NCI-H2029 (cell line): ENCODE data around the gene TCAIM.

Source experiments
- DNase-seq: peaks from one replicate; lab custom pipeline; 2025; lab: John Stamatoyannopoulos, UW

TCAIM gene, protein sequence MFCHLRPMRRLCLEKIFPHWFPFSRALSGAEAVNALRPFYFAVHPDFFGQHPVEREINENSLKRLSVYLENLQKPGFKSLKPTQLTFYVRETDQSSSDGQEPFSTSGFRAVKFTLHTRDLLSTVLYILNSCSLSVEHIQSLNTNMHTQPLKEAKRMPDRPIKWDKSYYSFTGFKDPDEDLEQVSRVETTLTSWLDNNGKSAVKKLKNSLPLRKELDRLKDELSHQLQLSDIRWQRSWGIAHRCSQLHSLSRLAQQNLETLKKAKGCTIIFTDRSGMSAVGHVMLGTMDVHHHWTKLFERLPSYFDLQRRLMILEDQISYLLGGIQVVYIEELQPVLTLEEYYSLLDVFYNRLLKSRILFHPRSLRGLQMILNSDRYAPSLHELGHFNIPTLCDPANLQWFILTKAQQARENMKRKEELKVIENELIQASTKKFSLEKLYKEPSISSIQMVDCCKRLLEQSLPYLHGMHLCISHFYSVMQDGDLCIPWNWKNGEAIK

DNA sequence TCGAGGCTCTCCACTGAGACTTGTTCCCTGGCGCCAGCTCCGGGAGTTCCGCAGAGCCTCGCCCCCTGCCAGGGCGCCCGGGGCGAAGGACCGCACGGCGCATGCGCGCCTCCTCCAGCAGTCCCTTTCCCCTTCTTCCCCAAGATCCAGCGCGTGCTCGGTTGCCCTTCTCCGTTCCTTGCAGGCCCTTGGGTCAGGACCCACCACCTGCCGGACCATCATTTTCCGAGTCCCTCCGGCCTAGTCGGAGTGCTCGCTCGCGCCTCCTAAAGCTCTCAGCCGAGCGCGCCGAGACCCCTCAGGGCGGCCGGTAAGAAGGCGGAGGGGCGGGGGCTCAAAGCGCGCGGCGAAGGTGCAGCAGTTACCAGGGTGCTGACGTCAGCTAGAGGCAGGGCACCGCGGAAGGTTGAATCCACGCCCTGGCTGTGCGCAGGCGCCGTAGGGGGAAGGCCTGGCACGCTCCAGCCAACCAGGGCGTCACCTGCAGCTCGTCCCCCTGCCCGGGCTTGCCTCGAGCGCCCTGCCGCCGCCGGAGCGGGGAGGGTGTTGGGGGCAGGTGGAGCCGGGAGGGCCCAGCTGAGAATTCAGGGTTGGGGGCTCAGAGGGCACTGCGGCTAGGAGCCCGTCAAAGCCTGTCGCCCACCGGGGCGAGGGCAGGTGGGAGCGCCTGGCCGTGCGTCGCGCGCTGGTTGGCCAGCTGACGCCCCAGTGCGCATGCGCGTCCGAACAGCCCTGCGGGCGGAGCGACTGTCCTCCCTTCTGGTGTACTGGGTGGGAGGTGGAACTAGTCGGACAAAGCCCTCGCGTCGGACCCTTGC, at the start of gene TCAIM:
TSS of gene TCAIM (plus strand) at position 757 of the 818 bp plus-strand sequence. CDS start 16,017 bp downstream, outside the sequence.
- peak; percentile 98 for DNase-seq

DNA sequence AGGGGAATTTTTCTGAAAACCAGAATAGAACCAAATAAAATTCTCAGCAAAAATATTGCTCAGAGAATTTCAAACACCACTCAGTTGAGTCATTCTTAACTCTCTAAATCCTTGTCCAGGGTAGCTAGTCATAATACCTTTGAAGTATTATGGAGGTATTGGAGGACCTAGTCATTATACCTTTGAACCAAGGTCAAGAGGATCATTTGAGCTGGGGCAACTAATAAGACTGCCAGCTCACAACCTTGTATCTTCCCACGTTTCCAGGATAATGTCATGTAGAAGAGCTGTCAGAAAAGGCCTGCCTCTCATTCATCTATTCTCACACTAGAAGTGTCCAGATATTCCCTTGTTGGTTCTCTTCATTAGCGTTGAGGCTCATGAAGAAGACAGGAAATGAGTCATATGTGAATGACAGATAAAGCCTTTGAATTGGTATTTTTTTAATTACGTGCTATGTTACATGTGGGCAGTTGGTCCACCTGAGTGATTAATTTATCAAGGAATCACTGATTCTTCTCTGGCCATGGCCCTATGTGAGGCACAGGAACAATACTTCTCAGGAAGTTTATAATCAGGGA, 48.6 kb upstream of the TCAIM start:
- no peak for DNase-seq

DNA sequence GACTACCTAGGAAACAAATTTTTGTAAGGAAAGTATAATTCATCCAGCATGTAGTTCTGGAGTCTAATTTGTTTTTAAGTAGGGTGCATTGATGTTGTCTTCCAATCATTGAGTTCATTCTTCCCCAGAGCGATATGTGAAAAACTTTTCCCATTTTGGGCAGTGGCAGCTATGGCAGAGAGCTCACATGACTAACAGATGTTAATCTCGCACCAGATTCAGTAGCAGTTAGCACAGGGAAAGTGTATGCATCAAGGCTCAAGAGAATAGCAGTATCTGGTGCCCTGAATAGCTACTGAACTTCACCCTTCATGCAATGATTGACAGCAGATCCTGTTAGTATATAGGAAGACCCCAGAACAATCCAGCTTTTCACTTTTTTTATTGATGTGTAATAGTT, 46.3 kb upstream of the TCAIM start:
- DNase-seq = no peak

DNA sequence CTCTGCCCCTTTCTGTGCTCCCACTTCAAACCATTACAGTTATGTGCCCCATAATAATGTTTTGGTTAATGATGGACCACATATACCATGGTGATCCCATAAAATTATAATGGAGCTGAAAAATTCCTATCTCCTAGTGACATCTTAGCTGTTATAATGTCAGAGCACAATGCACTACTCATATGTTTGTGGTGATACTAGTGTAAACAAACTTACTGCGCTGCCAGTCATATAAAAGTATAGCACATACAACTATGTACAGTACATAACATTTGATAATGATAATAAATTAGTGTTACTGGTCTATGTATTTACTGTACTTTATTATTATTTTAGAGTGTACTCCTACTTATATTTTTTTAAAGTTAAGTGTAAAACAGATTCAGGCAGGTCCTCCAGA, 45.6 kb upstream of the TCAIM start:
- DNase-seq = no peak

DNA sequence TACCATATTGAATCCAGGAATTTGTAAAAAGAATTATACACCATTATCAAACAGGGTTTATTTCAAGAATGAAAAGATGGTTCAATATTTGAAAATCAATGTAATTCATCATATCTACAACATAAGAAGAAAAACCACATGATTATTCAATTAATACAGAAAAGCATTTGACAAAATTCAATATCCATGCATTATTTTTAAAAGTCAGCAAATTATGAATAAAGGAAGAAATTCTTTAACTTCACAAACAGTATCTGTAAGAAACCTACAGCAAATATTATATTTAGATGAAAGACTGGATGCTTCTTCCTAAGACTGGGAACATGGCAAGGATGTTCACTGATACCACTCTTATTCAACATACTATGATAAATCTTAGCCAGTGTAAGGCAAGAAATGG, 41.3 kb upstream of the TCAIM start:
- no peak for DNase-seq

DNA sequence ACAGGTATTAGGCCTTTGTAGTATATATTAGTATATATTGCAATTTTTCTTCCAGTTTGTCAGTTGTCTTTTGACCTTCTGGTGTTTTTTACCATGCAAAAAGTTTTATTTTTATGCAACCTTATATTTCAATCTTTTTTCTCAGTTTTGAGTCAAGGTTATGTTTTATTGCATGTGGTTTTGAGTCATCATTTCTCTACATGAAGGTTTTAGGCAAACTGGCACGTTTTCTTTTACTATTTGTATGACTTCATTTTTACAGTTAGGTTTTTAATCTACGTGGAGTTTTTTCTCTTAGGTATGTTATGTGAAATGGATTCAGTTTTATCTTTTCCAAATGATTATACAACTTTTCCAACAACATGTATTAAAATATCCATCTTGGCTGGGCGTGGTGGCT, 36.8 kb upstream of the TCAIM start:
- no peak for DNase-seq

DNA sequence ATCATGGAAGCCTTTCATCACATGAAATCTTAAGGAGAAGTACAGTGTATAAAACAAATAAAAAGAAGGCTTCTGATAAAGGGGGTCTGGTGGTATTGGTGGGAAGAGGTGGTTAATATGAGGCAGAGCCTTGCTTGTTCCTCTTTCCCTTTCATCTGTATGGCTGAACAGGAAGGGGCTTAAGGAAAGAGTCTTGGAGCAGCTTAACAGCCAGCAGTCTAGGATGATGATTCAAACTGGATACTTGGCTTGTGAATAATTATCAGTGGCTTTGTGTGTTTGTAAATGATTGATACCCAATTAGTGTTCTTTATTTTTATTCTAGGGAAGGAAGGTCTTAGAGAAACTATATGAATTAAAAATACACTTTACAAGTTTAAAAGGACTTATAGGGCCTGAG, 29.1 kb upstream of the TCAIM start:
- DNase-seq = no peak

DNA sequence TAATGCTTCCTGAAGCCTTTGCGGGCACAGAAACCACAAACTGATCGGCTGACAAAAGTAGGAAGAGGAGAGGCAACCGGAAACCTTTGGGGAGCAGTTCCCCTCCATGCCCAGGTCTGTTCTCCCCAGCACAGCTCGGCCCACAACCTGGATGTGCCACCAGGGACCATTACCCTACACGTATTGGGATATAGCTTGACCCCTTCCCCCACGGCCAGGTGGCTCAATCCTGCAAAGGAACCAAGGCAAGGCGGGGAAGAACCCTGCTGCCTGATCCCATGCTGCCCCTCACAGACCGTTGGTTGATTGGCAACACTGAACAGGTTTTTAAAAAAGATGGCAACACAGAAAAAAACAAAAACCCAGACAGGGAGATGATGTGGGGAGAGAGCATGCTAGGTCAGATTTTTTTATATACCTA, 19.7 kb upstream of the TCAIM start:
- DNase-seq = no peak

DNA sequence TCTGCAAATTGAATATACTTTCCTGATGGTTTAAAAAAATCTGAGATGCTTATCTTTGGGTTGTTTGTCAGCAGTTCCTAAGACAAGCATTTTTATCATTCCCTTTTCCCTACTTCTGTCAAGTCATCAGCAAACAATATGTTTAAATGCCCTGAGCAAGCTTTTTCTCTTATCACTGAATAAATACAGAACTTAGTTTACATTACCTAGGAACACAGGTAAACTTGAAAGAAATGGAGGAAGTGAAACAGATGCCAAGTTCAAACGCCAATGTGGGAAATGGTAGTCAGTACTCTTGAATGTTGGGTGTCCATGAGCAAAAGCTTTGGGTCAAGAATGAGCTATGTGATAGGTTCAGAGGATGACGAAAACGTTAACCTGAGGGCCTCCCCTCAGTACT, 17.2 kb upstream of the TCAIM start:
- no peak for DNase-seq

DNA sequence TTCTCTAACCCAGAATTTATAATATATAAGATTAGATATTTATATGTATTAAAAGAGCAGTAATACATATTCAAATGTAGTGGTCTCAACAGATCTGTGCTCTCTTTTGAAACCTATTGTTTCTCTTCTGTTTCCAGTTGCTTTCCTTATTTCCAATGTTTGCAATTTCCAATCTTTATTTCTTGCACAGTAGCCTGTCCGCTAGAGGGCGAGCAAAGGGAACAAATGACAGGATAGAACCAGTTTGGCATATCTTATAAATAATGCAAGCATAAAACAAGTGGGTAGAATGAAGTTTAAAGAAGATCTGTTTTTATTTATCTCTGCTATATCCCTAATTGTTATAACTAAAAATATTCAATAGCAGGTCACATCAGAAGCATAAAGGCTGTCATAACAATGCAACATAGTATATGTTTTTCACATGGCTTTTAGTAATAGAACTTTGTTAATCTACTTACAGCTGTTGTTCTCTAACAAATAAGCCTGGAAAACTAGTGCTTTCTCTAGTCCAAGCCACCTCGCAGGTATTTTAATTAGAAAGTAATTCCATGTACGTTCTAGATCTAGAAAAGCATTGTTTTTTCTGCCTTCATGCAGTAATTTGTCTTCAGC, 15.1 kb upstream of the TCAIM start:
- DNase-seq = peak; percentile 76

DNA sequence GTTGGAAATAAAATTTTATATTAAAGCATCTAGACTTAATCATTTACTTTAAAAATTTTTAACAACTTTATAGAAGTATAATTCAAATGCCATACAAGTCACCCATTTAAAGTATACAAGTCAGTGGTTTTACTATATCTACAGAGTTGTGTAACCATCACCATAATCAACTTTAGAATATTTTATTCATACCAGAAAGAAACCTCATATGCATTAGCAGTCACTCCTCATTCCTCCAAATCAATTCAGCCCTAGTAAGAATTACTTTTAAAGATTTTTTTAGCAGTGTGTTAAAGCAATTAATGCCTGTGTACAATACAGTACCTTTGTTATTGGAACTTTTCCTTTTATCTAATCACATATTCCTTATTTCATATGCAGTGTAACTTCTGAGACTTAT, 14.0 kb upstream of the TCAIM start:
- DNase-seq = no peak

DNA sequence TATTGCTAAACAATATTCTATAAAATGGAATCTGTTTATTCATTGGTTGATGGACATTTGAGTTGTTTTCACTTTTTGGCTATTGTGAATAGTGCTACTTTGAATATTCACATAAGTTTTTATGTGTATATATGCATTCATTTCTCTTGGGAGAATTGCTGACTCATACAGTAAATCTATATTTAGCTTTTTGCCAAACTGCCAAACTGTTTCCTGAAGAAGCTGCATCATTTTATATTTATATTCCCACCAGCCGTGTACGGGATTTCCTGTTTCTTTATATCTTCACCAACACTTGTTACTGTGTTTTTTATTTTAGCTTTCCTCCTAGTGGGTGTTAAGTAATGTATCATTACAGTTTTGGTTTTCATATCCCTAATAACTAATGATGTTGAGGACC, 12.5 kb upstream of the TCAIM start:
- DNase-seq = no peak

DNA sequence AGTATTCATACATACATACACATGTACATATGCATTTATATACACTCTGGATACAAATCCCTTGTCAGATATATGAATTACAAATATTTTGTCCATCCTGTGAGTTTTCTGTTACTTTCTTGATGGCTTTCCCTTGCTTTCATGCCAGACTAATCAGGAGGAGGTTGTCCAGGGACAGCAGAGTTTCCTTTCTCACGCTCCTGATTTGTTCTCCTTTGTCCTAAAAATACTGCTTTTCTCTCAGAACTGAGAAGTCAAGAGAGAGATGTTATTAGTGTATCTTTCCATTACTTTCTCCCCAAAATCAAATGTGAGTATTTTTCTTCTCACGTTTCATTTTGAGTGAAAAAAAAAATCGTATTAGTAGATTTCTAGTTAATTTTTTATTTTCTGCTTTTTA, 12.1 kb upstream of the TCAIM start:
- no peak for DNase-seq

DNA sequence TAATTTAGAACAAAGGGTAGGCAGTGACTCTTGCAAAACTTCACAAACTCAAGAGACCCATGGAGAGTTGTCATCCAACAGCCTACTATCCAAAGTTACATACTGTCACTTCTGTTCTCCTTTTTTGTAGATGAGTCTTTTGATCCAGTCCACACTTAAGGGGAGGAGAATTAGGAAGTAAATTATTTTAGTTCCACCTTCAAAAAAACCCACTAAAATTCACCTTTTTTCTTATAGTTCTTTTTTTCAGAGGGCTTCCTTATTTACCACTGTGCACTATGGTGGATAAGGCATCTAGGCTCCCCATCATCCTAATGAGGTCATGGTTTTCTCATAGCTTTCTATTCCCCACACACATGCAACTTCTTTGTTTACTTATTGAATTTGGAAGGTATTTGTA, 8.6 kb upstream of the TCAIM start:
- DNase-seq = no peak

DNA sequence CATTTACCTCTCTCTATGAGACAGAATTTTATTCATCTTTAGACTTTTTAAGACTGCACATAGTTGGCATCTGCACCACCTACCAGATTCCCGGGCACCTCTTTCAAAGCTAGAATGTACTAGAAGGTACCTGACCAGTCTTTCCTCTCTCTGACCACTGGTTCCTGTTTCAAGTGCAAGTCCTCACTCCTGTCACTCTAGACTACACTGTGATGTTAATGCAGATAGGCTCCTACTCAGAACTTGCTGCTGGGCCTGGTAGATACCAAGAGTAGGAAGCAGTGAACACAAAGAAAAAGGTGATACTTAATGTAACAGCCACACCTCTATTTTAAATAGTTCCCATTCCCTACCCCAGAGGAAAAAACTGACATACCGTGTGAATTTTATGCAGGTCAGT, 8.1 kb upstream of the TCAIM start:
- no peak for DNase-seq

DNA sequence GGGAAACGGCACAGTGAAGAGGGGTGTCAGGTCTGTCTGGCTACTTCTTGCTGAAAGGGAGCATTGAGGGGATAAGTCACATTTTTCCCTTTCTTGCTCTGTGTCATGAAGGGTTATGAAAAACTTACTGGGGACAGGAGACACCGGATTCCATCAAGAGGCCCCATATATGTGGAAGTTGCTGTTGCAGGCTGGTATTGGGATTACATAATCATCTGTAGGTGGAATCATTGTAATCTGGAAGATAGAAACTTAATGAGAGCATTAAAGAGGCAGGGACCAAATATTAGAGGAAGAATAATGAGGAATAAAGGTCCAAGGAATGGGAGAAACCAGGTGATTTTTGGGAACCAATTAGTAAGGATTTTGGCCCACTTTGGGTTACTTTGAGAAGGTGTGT, 4.2 kb upstream of the TCAIM start:
- no peak for DNase-seq

DNA sequence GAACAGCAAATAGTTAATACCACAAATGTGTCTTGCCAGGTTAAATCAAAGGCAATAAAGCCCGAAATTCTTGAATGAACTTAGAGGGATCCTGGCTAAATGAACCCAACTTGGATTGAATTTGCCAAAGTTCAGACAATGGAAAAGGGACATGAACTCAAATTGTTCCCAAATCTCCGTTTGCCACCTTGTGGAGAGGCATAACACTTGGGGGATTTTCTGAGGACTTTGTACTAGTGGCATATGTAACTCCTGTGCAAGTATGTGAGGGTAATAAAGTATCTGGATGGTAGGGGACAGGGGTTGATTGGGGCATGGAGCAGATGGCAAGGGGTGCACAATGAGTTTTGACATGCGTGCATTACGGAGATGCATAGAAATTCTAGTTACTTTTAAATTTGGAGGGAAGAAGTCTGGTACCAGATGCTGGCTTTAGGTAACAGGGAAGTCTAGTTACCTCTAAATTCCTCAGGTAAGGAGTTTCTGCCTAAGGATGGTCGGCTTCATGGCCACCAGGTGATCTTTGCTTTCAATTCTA, 1.2 kb upstream of the TCAIM start:
- no peak for DNase-seq

DNA sequence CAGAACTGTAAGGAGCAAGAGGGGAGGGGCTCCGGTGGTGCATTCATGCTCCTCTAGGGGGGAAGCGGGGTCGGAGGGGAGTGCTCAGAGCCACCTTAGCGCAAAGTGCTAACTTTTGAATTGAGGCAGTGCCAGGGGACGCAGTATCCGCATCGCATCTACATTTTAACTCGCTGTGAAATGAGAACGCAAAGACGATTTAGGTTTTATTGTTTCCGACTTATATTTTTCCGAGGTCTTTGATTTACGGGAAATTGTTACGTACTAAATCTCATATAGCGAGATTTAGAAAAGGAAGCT, 212 bp downstream of the TCAIM start:
- no peak for DNase-seq

DNA sequence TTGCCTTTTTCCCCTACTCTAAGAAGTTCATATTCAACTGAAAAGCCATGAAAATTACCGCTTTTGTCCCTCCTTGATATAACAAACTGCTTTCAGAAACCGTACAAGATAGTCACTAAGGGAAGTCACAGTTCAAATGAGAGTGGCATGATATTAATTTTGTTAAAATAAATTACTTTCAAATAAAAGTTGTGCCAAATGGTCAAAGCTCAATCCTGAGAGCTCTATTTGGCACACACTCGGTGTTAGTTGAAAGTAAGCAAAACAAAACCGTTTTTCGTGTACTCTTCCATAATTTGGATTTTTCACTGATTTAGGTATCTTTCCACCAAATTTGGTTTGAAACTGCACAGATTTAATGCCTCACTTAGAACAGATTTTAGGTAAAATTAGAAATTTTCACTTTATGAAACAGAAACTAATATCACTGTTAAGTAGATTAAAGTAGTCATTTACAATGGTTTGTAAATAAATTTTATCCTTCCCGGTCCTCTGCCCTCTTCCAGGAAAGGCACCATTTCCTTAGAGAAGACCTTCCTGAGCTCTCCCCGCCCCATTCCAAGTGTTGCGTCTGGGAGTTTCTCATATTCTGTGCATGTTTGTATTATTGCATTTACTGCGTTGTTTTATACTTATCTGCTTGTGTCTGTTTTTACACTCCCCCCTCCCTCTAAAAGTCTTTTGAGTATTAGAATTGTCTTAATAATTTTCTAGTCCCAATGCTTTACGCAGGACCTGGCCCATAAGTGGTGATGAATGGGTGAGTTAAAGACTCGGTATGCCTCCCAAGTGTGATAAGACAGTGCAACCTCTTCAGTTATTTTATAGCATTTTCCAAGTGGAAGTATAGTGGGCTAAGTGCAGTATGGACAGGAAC, 853 bp downstream of the TCAIM start:
- DNase-seq = no peak

DNA sequence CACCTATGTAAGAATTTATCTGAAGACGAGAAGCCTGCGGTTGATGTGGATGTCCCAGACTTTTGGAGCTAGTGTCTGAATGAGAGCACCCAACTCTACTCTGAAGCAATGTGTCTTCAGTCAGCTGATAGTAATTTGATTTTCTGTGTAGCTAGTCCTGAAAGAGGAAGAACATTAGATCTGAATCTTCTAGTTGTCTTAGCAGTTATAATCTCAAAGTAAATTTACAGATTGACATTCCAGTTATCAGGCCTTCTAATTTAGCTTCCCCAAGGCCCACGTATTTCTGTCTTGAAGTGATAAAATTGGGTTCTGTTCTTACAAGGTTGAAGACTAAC, 1.5 kb downstream of the TCAIM start:
- no peak for DNase-seq

DNA sequence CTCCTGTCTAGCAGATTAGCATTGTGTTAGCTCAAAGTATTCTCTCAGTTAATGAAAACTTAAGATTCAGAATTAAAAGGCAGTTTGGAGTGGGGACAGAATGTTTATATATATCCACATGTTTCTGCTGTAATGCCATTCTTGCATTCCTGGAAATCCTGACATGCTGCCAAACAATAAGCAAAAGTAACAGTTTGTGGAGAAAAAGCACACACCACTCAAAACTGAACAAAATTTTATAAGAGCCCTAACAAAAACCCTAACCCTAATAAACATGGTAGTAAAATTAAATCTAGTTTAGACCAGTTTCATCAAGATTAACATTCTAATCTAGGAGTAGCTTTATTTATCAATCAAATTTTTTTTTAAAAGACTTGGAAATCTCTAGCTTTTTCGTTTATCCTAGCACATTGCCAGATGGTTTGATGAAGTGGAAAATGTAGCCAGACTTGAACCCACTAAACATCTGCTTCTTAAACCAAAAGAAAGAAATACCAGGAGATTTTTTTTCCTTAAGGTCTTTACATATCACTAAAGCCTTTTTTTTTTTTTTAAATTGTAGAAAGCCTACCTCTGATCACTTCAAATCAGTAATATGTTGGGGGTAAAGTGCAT, 3.7 kb downstream of the TCAIM start:
- no peak for DNase-seq
